OCI-LY7 (cell line): Measurements from ENCODE around the gene COX20. TPM values are rescaled to one million over a fixed set of nuclear protein-coding genes. Genes with fewer than 3 reads are reported as not detected.

Source experiments
- BruUV-seq: library from RNA; stranded (reverse); fragments of 400-500 nt; replicated peaks from 2 replicates; lab custom pipeline; 2021; lab: Mats Ljungman, UMichigan
- CTCF ChIA-PET: fragments of 300-600 bp; sonication (Branson Sonifier 250); formaldehyde crosslinking; loops from one replicate; lab custom pipeline; 2022; ENCODE audit warnings: antibody characterized with exemption; ENCODE audit not compliant: unreplicated experiment; lab: Charles Lee
- POLR2A ChIA-PET: fragments of 300-600 bp; sonication (Branson Sonifier 250); formaldehyde crosslinking; loops from one replicate; lab custom pipeline; 2022; ENCODE audit warnings: antibody characterized with exemption; lab: Charles Lee
- DNase-seq: peaks from one replicate; pipeline ENCODE4 v3.0.0-alpha.2; 2015; ENCODE audit warnings: low spot score
- H2AFZ ChIP-seq: fragments of 200-600 bp; sonication (generic), shearing (Covaris generic); 2 replicates; pipeline ENCODE4 v1.6.1; 2014; ENCODE audit warnings: mild to moderate bottlenecking, antibody characterized with exemption, low read length, moderate library complexity
- H3K27ac ChIP-seq: fragments of 200-600 bp; sonication (generic); 2 replicates; pipeline ENCODE4 v1.5.1; 2014; ENCODE audit warnings: mixed run types, low read depth, mild to moderate bottlenecking, moderate library complexity, low read length, inconsistent platforms; ENCODE audit not compliant: poor library complexity, severe bottlenecking
- H3K36me3 ChIP-seq: fragments of 200-600 bp; sonication (generic); 2 replicates; pipeline ENCODE4 v1.6.1; 2014; ENCODE audit warnings: mild to moderate bottlenecking, antibody characterized with exemption, low read length, moderate library complexity, mixed read lengths; ENCODE audit not compliant: insufficient read depth
- H3K4me1 ChIP-seq: fragments of 200-600 bp; sonication (generic); 2 replicates; pipeline ENCODE4 v1.5.1; 2014; ENCODE audit warnings: mild to moderate bottlenecking, low read length; ENCODE audit not compliant: insufficient read depth, poor library complexity, severe bottlenecking
- H3K4me2 ChIP-seq: fragments of 200-600 bp; sonication (generic); 2 replicates; pipeline ENCODE4 v1.6.1; 2014; ENCODE audit warnings: mild to moderate bottlenecking, low read length
- H3K4me3 ChIP-seq: fragments of 200-600 bp; sonication (generic); 2 replicates; pipeline ENCODE4 v1.5.1; 2014; ENCODE audit warnings: mild to moderate bottlenecking, low read depth, low read length; ENCODE audit not compliant: poor library complexity, severe bottlenecking
- H3K79me2 ChIP-seq: fragments of 200-600 bp; sonication (generic); 2 replicates; pipeline ENCODE4 v1.6.1; 2016; ENCODE audit warnings: low read depth, mild to moderate bottlenecking, low read length, moderate library complexity, mixed read lengths; ENCODE audit not compliant: insufficient read depth
- H3K9me2 ChIP-seq: fragments of 200-600 bp; sonication (generic); 2 replicates; pipeline ENCODE4 v1.6.1; 2016; ENCODE audit warnings: mild to moderate bottlenecking, low read length, mixed read lengths; ENCODE audit not compliant: insufficient read depth
- H3K9me3 ChIP-seq: fragments of 200-600 bp; sonication (generic); 2 replicates; pipeline ENCODE4 v1.6.1; 2014; ENCODE audit warnings: mild to moderate bottlenecking, mixed run types, low read length, mixed read lengths
- H4K20me1 ChIP-seq: fragments of 200-600 bp; sonication (generic); 2 replicates; pipeline ENCODE4 v1.6.1; 2014; ENCODE audit warnings: mild to moderate bottlenecking, antibody characterized with exemption, low read length, moderate library complexity, mixed read lengths; ENCODE audit not compliant: insufficient read depth
- EZH2phosphoT487 ChIP-seq: fragments of 200-600 bp; sonication (generic); IDR thresholded peaks from 2 replicates; pipeline ENCODE4 v1.6.1; 2018; ENCODE audit warnings: low read depth, borderline replicate concordance, mild to moderate bottlenecking, mixed run types, antibody characterized with exemption, low read length, moderate library complexity, mixed read lengths
- intact Hi-C: fragments of 100-400 bp; cut with micrococcal nuclease; formaldehyde crosslinking; loops from one replicate; pipeline ENCODE4 v1.10.0; 2022; ENCODE audit not compliant: unreplicated experiment
- total RNA-seq, 2 experiments: library from RNA; depleted of rRNA in 1 of 2; stranded (reverse); fragments of >200 nt in 1 of 2; shearing (Covaris generic) in 1 of 2; gene quantifications; 2 replicates each; pipeline ENCODE4 v1.2.3, GENCODE V29; 2014 to 2022
- TF ChIP-seq, protein P1 (sequence below): fragments of 200-600 bp; sonication (generic); conservative IDR thresholded peaks from 2 replicates; pipeline ENCODE4 v1.5.1; 2014; ENCODE audit warnings: mild to moderate bottlenecking, antibody characterized with exemption, low read length, moderate library complexity, mixed read lengths

Gene COX20
- total RNA-seq, 2 experiments from 2014 or later: 12.7 to 26.3 TPM

DNA sequence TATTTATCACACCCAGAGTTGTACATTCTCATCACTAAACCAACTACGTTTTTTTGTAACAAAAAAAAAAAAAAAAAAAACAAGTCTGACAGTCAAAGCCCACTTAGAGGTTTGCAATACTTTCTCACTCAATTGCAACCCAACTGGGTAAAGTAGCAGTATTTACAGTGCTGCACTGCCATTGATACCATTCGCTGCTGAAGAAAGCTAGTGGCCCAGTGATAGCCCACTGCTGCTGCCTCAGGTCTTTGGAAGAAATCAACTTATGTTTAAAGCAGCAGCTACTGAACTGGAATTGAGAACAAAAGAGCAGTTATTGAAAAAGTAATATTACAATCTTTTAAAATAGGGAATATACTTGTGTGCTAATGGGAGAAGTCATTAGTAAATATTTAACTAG lies 26.2 kb downstream of the COX20 start:
- Histone ChIP-seq H3K9me2 (no peaks in the 10 kb centered on the region), H2AFZ (no peak overlapping the region), H3K9me3 (no peaks in the 10 kb centered on the region), H3K27ac (no peak overlapping the region), H4K20me1 (peaks cover 60% of the 10 kb centered on the region), H3K4me3 (peak overlapping the region; percentile 84), H3K36me3 (peaks cover 73% of the 10 kb centered on the region), H3K4me1 (peaks cover 58% of the 10 kb centered on the region), H3K4me2 (peak overlapping the region; percentile 84), H3K79me2 (peaks cover 95% of the 10 kb centered on the region)
- no peak for DNase-seq
- intact Hi-C loops: loop anchor here (1.0 to 2.0 kb wide), 3 partner anchors 79 to 209 kb away; partner anchors contain the start of gene DESI2
- POLR2A ChIA-PET: interaction anchor here (0.5 to 6.2 kb wide), 23 partner anchors 10 to 181 kb away, joined by 3 to 83 read pairs (median 5); partner anchors contain the start of gene COX20
- CTCF ChIA-PET: interaction anchor here (1.0 to 2.1 kb wide), 3 partner anchors 26 to 181 kb away, joined by 3 to 8 read pairs (median 3); partner anchors contain the start of gene COX20
- TF ChIP-seq EZH2phosphoT487: no peak
- TF ChIP-seq, protein P1, sequence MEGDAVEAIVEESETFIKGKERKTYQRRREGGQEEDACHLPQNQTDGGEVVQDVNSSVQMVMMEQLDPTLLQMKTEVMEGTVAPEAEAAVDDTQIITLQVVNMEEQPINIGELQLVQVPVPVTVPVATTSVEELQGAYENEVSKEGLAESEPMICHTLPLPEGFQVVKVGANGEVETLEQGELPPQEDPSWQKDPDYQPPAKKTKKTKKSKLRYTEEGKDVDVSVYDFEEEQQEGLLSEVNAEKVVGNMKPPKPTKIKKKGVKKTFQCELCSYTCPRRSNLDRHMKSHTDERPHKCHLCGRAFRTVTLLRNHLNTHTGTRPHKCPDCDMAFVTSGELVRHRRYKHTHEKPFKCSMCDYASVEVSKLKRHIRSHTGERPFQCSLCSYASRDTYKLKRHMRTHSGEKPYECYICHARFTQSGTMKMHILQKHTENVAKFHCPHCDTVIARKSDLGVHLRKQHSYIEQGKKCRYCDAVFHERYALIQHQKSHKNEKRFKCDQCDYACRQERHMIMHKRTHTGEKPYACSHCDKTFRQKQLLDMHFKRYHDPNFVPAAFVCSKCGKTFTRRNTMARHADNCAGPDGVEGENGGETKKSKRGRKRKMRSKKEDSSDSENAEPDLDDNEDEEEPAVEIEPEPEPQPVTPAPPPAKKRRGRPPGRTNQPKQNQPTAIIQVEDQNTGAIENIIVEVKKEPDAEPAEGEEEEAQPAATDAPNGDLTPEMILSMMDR: no peak
- BruUV-seq: TSS peak; percentile 40

DNA sequence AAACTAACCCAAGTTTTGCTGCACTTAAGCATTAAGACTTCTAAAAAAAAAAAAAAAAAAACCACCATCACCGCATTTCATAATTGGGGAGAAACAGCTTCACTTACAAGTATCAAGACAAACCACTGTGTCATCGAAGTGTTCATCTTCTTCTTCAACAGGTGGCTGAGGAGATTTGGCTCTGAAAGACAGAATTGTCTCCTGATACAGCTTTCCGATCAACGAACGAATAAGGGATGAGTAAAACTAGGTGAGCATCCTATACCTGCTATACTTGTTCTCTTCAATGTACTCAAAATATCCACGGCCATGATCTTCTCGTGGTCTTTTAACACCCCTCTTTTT lies 26.9 kb downstream of the COX20 start:
- no TSS peak for BruUV-seq
- POLR2A ChIA-PET: interaction anchor here (0.5 to 6.2 kb wide), 15 partner anchors 11 to 180 kb away, joined by 3 to 83 read pairs (median 6); partner anchors contain the start of gene COX20
- no peaks in the 10 kb centered on the region for H3K9me2 ChIP-seq
- H4K20me1 ChIP-seq: peaks cover 55% of the 10 kb centered on the region
- no peak for TF ChIP-seq EZH2phosphoT487
- TF ChIP-seq, protein P1: no peak
- H3K4me1 ChIP-seq: peaks cover 60% of the 10 kb centered on the region
- intact Hi-C loops: loop anchor here (2.0 kb wide), 2 partner anchors 78 to 210 kb away; partner anchors contain the start of gene DESI2
- CTCF ChIA-PET: interaction anchor here (1.0 to 2.1 kb wide), 3 partner anchors 27 to 180 kb away, joined by 3 to 8 read pairs (median 3); partner anchors contain the start of gene COX20
- peaks cover 89% of the 10 kb centered on the region for H3K79me2 ChIP-seq
- H3K9me3 ChIP-seq: no peaks in the 10 kb centered on the region
- peaks cover 66% of the 10 kb centered on the region for H3K36me3 ChIP-seq
- peak overlapping the region; percentile 86 for H3K27ac ChIP-seq
- no peak overlapping the region for H2AFZ ChIP-seq
- peak; percentile 29 for DNase-seq
- H3K4me3 ChIP-seq: peak overlapping the region; percentile 84
- peak overlapping the region; percentile 84 for H3K4me2 ChIP-seq
